T-helper 9 cell (primary cell): ENCODE results near the gene ACOXL.

Experiments
- DNase-seq: peaks from one replicate; pipeline ENCODE4 v3.0.0-alpha.2; 2020

ACOXL gene

GRCh38 chr2:110796716-110797301 lies 64.4 kb downstream of the ACOXL start:
- no peak for DNase-seq

DNA sequence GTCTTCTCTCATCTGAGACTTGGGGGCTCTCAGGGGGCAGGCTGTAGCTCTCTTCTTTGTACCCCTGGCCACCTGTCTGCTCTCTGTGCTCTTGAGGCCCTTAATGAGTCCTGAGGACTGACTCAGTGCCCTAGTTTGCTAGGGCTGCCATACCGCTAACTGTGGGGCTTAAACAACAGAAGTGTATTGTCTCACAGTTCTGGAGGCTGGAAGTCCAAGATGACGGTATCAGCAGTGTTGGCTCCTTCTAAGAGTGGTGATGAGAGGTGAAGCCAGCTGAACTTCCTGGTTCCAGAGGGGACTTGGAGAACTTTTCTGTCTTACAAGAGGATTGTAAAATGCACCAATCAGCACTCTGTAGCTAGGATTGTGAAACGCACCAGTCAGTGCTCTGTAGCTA lies 67.0 kb downstream of the ACOXL start:
- DNase-seq = no peak

DNA sequence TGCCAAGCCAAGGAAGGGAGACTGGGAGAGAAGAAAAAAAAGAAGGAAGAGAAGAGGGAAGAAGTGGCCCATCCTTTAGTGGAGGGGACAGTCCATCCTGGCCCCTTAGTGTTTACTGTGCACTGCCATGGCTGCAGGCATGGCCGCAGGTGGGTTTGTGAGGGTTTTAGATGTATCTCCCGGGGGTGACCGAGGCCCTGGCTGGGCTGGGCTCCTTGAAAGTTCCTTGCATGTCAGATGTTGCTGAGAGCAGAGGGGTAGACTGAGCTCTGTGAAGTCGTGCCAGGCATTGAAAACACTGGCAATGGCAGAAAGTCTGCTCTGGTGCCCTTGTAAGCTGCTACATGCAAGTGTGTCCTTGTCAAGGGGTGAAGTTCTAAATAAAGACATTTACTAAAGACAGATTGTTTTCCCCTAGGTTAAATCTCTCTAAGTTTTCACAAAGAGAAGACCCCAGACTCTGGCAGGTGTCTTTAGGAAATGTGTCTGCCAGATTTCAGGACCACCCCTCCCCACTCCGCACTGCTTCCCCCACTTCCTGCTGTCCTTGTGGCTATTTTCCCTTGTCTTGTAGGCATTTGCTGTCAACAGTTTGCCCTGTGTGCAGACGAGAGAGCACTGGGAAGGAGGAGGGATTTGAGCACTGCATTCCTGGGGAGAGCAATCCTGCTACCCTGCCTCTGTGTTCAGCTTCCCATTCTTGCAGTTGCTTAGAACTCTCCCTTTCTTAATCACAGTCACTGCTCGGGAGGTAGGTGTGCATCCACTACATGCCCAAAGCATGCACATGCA lies 68.4 kb downstream of the ACOXL start:
- DNase-seq = no peak

- no peak for DNase-seq
Measured at GRCh38 chr2:110802208-110802932, 70.0 kb downstream of the ACOXL start.

- no peak for DNase-seq
Measured at GRCh38 chr2:110804433-110804832, 72.1 kb downstream of the ACOXL start.

DNA sequence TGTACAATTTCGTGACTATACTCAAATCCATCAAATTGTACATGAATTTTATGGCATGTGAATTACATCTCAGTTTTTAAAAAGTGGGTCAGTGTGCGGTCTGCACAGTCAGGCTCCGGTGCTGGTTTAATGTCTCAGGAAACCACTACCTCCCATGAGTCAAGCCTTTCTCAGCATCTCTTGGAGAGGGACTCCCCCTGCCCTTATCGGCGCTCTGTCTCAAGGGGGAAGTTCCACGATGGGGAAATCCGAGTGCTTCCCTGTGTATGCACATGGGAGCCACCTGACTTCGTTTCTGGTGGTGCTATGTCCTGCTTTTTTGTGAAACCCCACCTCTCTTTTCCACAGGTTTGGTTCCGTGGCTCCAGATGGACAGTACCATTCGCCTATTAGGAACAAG lies 72.5 kb downstream of the ACOXL start:
- peak; percentile 28 for DNase-seq

GRCh38 chr2:110805894-110806452 lies 73.6 kb downstream of the ACOXL start:
- no peak for DNase-seq

DNA sequence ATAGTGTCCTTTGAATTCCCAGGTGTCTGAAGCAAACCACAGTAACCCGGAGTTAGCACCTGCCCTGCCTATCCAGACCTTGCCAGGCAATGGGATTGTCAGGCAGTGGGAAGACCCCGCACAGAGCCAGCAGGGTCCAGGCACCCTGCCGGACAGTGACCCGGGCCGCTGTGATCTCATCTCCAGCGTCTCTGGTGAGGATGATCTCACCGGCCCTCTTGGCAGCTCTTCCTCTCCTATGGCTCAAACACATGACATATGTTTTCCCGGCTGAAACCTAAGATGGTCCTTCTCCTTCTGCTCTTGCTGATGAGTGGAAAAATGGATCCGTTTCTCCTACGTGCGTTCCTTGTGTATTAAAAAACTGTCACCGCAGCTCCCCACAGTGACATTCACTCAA lies 75.1 kb downstream of the ACOXL start:
- no peak for DNase-seq

- no peak for DNase-seq
Measured at GRCh38 chr2:110810404-110810803, 78.0 kb downstream of the ACOXL start.

- no peak for DNase-seq
Measured at GRCh38 chr2:110812726-110813645, 80.6 kb downstream of the ACOXL start.

GRCh38 chr2:110813896-110814295 lies 81.5 kb downstream of the ACOXL start:
- no peak for DNase-seq

DNA sequence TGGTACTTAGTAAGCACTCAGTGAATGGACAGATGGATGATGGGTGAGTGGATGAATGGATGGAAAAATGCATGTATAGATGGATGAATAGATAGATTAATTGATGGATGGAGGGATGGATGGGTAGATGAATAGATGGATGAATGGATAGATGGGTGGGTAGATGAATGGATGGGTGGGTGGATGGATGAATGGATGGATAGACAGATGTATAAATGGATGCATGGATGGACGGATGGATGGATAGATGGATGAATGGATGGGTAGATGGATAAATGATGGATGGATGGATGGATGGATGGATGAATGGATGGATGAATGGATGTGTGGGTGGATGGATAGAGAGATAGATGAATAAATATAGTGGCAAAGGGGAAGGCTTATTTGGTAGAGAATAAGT lies 83.6 kb downstream of the ACOXL start:
- DNase-seq = no peak

- no peak for DNase-seq
Measured at GRCh38 chr2:110816404-110817365, 84.3 kb downstream of the ACOXL start.

DNA sequence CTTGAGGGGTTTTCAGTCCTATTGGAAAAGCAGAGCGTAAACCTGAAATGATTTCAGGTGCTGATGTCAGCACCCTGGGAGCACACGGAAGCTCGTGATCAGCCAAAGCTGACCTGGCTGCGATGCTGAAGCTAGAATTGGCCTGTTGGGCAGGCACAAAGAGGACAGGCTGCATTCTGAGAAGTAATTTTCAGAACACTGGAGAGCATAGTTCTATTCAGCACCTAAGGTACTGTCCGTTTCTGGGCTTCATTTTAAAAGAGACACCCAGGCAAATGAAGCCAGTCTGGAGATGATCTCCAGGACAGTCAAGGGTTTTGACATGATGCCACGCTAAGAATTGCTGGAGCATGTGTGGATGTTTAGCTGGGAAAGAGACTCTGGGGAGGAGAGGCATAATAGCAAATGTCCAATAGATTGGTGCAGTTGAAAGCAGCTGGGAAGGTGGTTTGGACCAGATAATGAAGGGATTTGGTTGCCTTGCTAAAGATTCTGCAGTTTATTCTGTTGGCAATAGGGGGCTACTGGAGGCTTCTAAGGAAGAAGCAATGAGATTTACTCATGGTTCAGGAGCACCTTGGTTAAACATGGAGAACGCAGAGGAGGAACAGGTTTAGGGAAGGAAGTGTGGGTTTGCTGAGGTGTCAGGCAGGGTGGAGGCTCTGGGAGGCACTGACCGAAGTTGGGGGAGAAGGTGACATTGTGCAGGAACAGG lies 86.6 kb downstream of the ACOXL start:
- DNase-seq = no peak

GRCh38 chr2:110819711-110820110 lies 87.3 kb downstream of the ACOXL start:
- DNase-seq = no peak

DNA sequence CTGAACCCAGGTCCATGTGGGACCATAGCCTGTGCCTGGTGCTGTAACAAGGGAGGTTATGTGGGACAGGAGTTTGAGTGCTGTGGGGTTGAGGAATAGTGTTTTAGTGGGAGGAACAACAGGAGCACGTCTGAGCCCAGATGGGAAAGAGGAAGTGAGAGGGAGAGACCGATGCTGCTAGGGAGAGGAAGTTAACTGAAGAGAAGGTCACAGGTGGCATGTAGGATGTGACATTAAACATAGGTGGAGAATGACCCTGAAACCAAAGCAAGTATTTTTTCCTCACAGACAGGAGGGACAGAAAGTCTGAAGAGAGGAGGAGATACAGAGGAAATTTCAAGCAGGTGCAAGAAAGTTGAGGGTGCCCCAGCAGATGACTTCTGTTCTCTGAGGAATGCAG lies 87.8 kb downstream of the ACOXL start:
- no peak for DNase-seq

DNA sequence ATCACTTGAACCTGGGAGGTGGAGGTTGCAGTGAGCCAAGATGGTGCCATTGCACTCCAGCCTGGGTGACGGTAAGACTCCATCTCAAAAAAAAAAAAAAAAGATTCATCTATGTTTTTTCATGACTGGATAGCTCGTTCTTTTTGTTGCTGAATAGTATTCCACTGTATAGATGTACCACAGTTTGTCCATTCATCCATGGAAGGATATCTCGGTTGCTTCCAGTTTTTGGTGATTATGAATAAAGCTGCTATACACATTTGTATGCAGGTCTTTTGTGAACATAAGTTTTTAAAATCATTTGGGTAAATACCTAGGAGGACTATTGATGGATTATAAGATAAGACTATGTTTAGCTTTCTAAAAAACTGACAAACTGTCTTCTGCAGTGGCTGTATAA lies 90.8 kb downstream of the ACOXL start:
- no peak for DNase-seq

DNA sequence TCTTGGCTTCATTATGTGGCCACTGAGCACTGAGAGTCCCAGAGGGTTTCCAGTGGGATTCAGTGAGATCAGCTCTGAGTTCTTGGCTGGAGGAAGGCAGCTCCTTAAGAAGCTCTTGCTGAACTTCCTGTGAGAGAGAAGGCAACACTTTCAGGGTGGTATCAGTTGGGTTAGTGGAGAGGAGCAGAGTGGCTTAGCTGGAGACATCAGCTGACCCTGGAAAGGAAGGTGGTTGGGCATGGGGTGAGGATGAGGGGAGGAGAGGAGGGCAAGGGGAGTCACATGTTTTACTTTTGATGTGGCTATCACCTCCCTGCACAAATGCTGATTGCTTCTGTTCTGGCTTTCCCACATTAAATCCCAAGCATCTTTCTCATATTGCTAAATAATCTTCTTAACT lies 95.1 kb downstream of the ACOXL start:
- DNase-seq = no peak

- DNase-seq = no peak
Measured at GRCh38 chr2:110828330-110828729, 96.0 kb downstream of the ACOXL start.

DNA sequence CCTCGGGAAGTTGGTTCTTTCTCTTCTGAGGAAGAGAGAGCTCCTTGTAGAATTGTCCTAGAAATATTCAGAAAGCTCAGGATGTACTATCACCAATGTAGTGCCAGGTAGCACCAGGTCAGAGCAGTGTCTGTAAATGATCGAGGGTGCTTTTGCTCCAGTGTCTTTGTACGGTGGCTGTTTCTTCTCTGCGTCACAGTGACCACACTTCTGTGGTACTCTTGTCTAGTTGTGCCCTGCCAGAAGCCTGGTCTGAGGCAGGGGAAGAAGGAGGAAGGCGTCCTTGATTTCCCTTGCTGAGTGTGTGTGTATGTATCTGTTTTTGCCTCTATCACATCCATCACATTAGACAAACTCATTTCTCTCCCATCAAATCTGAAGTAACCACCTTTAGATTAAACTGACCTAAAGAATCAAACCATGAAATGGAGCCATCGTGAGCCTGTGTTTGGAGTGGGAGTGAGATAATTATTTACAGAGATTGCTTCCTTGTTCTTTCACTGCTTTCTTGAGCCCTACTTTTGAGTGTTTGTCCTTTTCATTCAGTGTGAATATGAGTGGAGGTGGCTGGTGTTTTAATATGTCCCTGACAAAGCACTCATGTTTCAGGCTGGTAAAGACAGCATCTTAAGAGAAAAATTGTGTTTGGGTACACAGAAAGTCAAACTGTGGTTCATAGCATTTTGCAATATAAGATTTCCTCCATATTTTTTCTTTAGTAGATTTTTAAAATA lies 97.2 kb downstream of the ACOXL start:
- no peak for DNase-seq
